Testis (tissue), 3 donors: ENCODE measurements around the gene GOT2. TPM values are rescaled to one million over a fixed set of nuclear protein-coding genes. Genes with fewer than 3 reads are reported as not detected.
A peak's percentile ranks its signal among the peaks of the same experiment; 100 is the strongest.

Experiments used
- DNase-seq: peaks from one replicate; pipeline ENCODE4 v3.0.0-alpha.2; 2019
- H3K27ac ChIP-seq, 2 donors: fragments of 200-600 bp; sonication (generic); one replicate each; pipeline ENCODE4 v1.5.1; 2019
- H3K27me3 ChIP-seq: fragments of 200-600 bp; sonication (generic); one replicate; pipeline ENCODE4 v1.5.1; 2019
- H3K36me3 ChIP-seq: fragments of 200-600 bp; sonication (generic); one replicate; pipeline ENCODE4 v1.5.1; 2017; ENCODE audit warnings: low read depth; ENCODE audit errors: missing control alignments
- H3K4me1 ChIP-seq: fragments of 200-600 bp; sonication (generic); one replicate; pipeline ENCODE4 v1.5.1; 2019
- H3K4me3 ChIP-seq, 2 donors: fragments of 200-600 bp; sonication (generic); one replicate each; pipeline ENCODE4 v1.5.1; 2017 to 2019
- H3K9me3 ChIP-seq: fragments of 200-600 bp; sonication (generic); one replicate; pipeline ENCODE4 v1.5.1; 2017
- CTCF ChIP-seq, 3 experiments: fragments of 450-650 bp in 2 of 3; fragments of 200-600 bp in 1 of 3; sonication (generic) in 1 of 3; IDR thresholded peaks; one replicate each; pipeline ENCODE4 v1.5.1; 2016 to 2019; ENCODE audit warnings: antibody characterized with exemption in 3 of 3, mild to moderate bottlenecking in 2 of 3, moderate library complexity in 1 of 3
- POLR2A ChIP-seq: fragments of 450-650 bp; IDR thresholded peaks from one replicate; pipeline ENCODE4 v1.6.1; 2017; ENCODE audit warnings: antibody characterized with exemption, mild to moderate bottlenecking, moderate library complexity
- WGBS, 2 donors: methylation state at CpG; one replicate each; pipeline ENCODE4 v1.1.5; 2018; 5-methylcytosine and 5-hydroxymethylcytosine counted together
- intact Hi-C: fragments of 100-400 bp; cut with DNase I; formaldehyde crosslinking; loops from one replicate; pipeline ENCODE4 v1.15.1; 2023; ENCODE audit warnings: low total_unique reads
- polyA plus RNA-seq: library from polyadenylated mRNA; stranded (reverse); fragments of 350-450 nt; fragmentation: Illumina TruSeq; extraction: RNeasy Lipid Tissue Mini Kit (QIAGEN cat#74804); gene quantifications from one replicate; pipeline ENCODE4 v1.2.3, GENCODE V29; 2014; ENCODE audit warnings: low read depth, low replicate concordance; ENCODE audit not compliant: insufficient read depth
- total RNA-seq, 2 donors: library from RNA; depleted of rRNA; stranded (reverse); fragments of >200 nt; gene quantifications; one replicate each; pipeline ENCODE4 v1.2.3, GENCODE V29; 2016

The GOT2 gene
- total and polyA plus RNA-seq, 3 donors from 2014 or later: 81.0 to 138 (median 108) TPM

- peaks cover 12% of the 10 kb centered on the region for H3K4me1 ChIP-seq
- H3K9me3 ChIP-seq: no peaks in the 10 kb centered on the region
- DNase-seq: no peak
- H3K27me3 ChIP-seq: no peaks in the 10 kb centered on the region
- H3K4me3 ChIP-seq: peak overlapping the region; percentile 84 to 93
- peak overlapping the region in 1 of 2 donors; percentile 76 for H3K27ac ChIP-seq
- intact Hi-C loops: no loop called here
- WGBS, 2 donors: 21 to 22% methylated on average over 9 of the region's 9 CpGs
- no peaks in the 10 kb centered on the region for H3K36me3 ChIP-seq
- no peak for TF ChIP-seq POLR2A
- TF ChIP-seq CTCF (IDR thresholded peaks at IDR 0.05): no peak
These were observed 1.4 kb downstream of the GOT2 start for GRCh38 chr16:58732545-58733247.

- no peak for TF ChIP-seq CTCF (IDR thresholded peaks at IDR 0.05)
- no peak for TF ChIP-seq POLR2A
- Histone ChIP-seq H3K27me3 (no peaks in the 10 kb centered on the region), H3K9me3 (no peaks in the 10 kb centered on the region), H3K27ac (no peak overlapping the region), H3K4me3 (no peak overlapping the region), H3K36me3 (no peaks in the 10 kb centered on the region), H3K4me1 (peaks cover 12% of the 10 kb centered on the region)
- 88 to 90% methylated on average over 11 of the region's 11 CpGs for WGBS, 2 donors
- DNase-seq: no peak
- intact Hi-C loops: no loop called here
These were observed 3.3 kb downstream of the GOT2 start for GRCh38 chr16:58730724-58731370.

- Histone ChIP-seq H3K27me3 (no peaks in the 10 kb centered on the region), H3K4me1 (peaks cover 12% of the 10 kb centered on the region), H3K36me3 (no peaks in the 10 kb centered on the region), H3K9me3 (no peaks in the 10 kb centered on the region), H3K4me3 (no peak overlapping the region), H3K27ac (peak overlapping the region; percentile 31 to 61)
- TF ChIP-seq CTCF (IDR thresholded peaks at IDR 0.05): no peak
- no peak for TF ChIP-seq POLR2A
- intact Hi-C loops: no loop called here
- 66 to 80% methylated on average over 9 of the region's 9 CpGs for WGBS, 2 donors
- DNase-seq: no peak
These were observed 6.1 kb downstream of the GOT2 start for GRCh38 chr16:58727796-58728568.

GRCh38 chr16:58727028-58727781 lies 6.9 kb downstream of the GOT2 start:
- intact Hi-C loops: no loop called here
- H3K9me3 ChIP-seq: no peaks in the 10 kb centered on the region
- peak; percentile 68 for DNase-seq
- H3K36me3 ChIP-seq: no peaks in the 10 kb centered on the region
- no peak for TF ChIP-seq POLR2A
- no peak for TF ChIP-seq CTCF (IDR thresholded peaks at IDR 0.05)
- H3K27me3 ChIP-seq: no peaks in the 10 kb centered on the region
- H3K4me1 ChIP-seq: peaks cover 8% of the 10 kb centered on the region
- no peak overlapping the region for H3K4me3 ChIP-seq
- WGBS, 2 donors: 66 to 69% methylated on average over 9 of the region's 9 CpGs
- peak overlapping the region in 1 of 2 donors; percentile 31 for H3K27ac ChIP-seq
